ENCODE data around the gene STMN3. TPM values are rescaled to one million over a fixed set of nuclear protein-coding genes. Genes with fewer than 3 reads are reported as not detected.
A peak's percentile ranks its signal among the peaks of the same experiment; 100 is the strongest.

STMN3 gene
- total RNA-seq, 1 experiment from 2014 or later = 65.6 TPM

- TF ChIP-seq, protein P1, sequence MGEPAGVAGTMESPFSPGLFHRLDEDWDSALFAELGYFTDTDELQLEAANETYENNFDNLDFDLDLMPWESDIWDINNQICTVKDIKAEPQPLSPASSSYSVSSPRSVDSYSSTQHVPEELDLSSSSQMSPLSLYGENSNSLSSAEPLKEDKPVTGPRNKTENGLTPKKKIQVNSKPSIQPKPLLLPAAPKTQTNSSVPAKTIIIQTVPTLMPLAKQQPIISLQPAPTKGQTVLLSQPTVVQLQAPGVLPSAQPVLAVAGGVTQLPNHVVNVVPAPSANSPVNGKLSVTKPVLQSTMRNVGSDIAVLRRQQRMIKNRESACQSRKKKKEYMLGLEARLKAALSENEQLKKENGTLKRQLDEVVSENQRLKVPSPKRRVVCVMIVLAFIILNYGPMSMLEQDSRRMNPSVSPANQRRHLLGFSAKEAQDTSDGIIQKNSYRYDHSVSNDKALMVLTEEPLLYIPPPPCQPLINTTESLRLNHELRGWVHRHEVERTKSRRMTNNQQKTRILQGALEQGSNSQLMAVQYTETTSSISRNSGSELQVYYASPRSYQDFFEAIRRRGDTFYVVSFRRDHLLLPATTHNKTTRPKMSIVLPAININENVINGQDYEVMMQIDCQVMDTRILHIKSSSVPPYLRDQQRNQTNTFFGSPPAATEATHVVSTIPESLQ (CRISPR knock-in tag; IDR thresholded peaks at IDR 0.05) = no peak
- TF ChIP-seq NFATC4 (CRISPR knock-in tag; IDR thresholded peaks at IDR 0.05) (no peak), JAZF1 (CRISPR knock-in tag; IDR thresholded peaks at IDR 0.05) (no peak), PRDM15 (CRISPR knock-in tag; IDR thresholded peaks at IDR 0.05) (peak; percentile 35; the same call in 1 of the 2 replicates), CBFB (CRISPR knock-in tag; IDR thresholded peaks at IDR 0.05; ENCODE audit: low read depth) (no peak; the same call in 1 of the 2 replicates), ZNF423 (CRISPR knock-in tag; IDR thresholded peaks at IDR 0.05) (peak; percentile 35; the same call in 1 of the 2 replicates), NFYB (CRISPR knock-in tag; conservative IDR thresholded peaks at IDR 0.05; ENCODE audit: low read depth) (no peak; the same call in 1 of the 2 replicates), SP1 (CRISPR knock-in tag; conservative IDR thresholded peaks at IDR 0.05) (peak; percentile 62), CREB1 (CRISPR knock-in tag; IDR thresholded peaks at IDR 0.05) (peak; percentile 82; the same call in 1 of the 2 replicates), CDX4 (CRISPR knock-in tag; IDR thresholded peaks at IDR 0.05; ENCODE audit: borderline replicate concordance) (no peak), PREB (CRISPR knock-in tag; IDR thresholded peaks at IDR 0.05; ENCODE audit: borderline replicate concordance) (peak; percentile 82; the same call in 1 of the 2 replicates), FOXP4 (CRISPR knock-in tag; IDR thresholded peaks at IDR 0.05) (peak; percentile 98), ZNF232 (CRISPR knock-in tag; IDR thresholded peaks at IDR 0.05) (peak; percentile 89; the same call in 1 of the 2 replicates), ZNF138 (CRISPR knock-in tag; conservative IDR thresholded peaks at IDR 0.05) (no peak), OVOL2 (CRISPR knock-in tag; IDR thresholded peaks at IDR 0.05; ENCODE audit: borderline replicate concordance) (no peak), IRF2 (CRISPR knock-in tag; IDR thresholded peaks at IDR 0.05; ENCODE audit: borderline replicate concordance, low read depth) (peak; percentile 83; the same call in 1 of the 2 replicates), IRF1 (CRISPR knock-in tag; IDR thresholded peaks at IDR 0.05) (peak; percentile 91)
- TF ChIP-seq, protein P2, sequence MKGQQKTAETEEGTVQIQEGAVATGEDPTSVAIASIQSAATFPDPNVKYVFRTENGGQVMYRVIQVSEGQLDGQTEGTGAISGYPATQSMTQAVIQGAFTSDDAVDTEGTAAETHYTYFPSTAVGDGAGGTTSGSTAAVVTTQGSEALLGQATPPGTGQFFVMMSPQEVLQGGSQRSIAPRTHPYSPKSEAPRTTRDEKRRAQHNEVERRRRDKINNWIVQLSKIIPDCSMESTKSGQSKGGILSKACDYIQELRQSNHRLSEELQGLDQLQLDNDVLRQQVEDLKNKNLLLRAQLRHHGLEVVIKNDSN (CRISPR knock-in tag; IDR thresholded peaks at IDR 0.05) = peak; percentile 62; the same call in 1 of the 2 replicates
- TF ChIP-seq, protein P3, sequence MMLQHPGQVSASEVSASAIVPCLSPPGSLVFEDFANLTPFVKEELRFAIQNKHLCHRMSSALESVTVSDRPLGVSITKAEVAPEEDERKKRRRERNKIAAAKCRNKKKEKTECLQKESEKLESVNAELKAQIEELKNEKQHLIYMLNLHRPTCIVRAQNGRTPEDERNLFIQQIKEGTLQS (CRISPR knock-in tag; conservative IDR thresholded peaks at IDR 0.05) = no peak
- TF ChIP-seq, protein P4, sequence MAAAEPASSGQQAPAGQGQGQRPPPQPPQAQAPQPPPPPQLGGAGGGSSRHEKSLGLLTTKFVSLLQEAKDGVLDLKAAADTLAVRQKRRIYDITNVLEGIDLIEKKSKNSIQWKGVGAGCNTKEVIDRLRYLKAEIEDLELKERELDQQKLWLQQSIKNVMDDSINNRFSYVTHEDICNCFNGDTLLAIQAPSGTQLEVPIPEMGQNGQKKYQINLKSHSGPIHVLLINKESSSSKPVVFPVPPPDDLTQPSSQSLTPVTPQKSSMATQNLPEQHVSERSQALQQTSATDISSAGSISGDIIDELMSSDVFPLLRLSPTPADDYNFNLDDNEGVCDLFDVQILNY (CRISPR knock-in tag; IDR thresholded peaks at IDR 0.05) = peak; percentile 86
- TF ChIP-seq, protein P5, sequence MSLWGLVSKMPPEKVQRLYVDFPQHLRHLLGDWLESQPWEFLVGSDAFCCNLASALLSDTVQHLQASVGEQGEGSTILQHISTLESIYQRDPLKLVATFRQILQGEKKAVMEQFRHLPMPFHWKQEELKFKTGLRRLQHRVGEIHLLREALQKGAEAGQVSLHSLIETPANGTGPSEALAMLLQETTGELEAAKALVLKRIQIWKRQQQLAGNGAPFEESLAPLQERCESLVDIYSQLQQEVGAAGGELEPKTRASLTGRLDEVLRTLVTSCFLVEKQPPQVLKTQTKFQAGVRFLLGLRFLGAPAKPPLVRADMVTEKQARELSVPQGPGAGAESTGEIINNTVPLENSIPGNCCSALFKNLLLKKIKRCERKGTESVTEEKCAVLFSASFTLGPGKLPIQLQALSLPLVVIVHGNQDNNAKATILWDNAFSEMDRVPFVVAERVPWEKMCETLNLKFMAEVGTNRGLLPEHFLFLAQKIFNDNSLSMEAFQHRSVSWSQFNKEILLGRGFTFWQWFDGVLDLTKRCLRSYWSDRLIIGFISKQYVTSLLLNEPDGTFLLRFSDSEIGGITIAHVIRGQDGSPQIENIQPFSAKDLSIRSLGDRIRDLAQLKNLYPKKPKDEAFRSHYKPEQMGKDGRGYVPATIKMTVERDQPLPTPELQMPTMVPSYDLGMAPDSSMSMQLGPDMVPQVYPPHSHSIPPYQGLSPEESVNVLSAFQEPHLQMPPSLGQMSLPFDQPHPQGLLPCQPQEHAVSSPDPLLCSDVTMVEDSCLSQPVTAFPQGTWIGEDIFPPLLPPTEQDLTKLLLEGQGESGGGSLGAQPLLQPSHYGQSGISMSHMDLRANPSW (CRISPR knock-in tag; conservative IDR thresholded peaks at IDR 0.05; ENCODE audit: low read depth) = 0 out of 2 replicates have a peak, but pooled peaks have one; percentile 49
Observed at GRCh38 chr20:63653041-63653973, at the start of gene STMN3 (continued).

All from WTC11 (cell line).